CD4-positive, alpha-beta T cell (primary cell): ENCODE data around the gene NKAIN4. TPM values are rescaled to one million over a fixed set of nuclear protein-coding genes. Genes with fewer than 3 reads are reported as not detected.

ENCODE experiments used
- ATAC-seq: fragments of 200-7000 bp; cut with Tn5 transposase; one replicate; pipeline ENCODE4 v1.10.0; 2022; ENCODE audit warnings: mild to moderate bottlenecking; ENCODE audit not compliant: poor library complexity
- CTCF ChIA-PET: fragments of 350-600 bp; sonication (Branson Sonifier 250); formaldehyde crosslinking; loops from one replicate; lab custom pipeline; 2021; ENCODE audit warnings: antibody characterized with exemption, inconsistent platforms; lab: Charles Lee
- POLR2A ChIA-PET: fragments of 350-600 bp; sonication (Branson Sonifier 250); formaldehyde crosslinking; loops from one replicate; lab custom pipeline; 2021; ENCODE audit warnings: antibody characterized with exemption, inconsistent platforms; lab: Charles Lee
- DNase-seq, 14 experiments: peaks; one replicate each; pipeline ENCODE4 v3.0.0-alpha.2; 2013 to 2020; ENCODE audit warnings: mixed read lengths in 2 of 14
- H3K27ac ChIP-seq, 2 donors: one replicate each; pipeline versions ENCODE4 v1.5.1 to v1.7.0; 2013; ENCODE audit warnings: low read length in 2 of 2, low read depth in 1 of 2, mild to moderate bottlenecking in 1 of 2
- H3K27me3 ChIP-seq, 2 experiments: 1 replicate in 1 of 2; 2 replicates in 1 of 2; pipeline versions ENCODE4 v1.6.1 to v1.7.0; 2013; ENCODE audit warnings: low read length in 2 of 2, control low read depth in 1 of 2, mild to moderate bottlenecking in 1 of 2, moderate library complexity in 1 of 2; ENCODE audit not compliant: insufficient read depth in 2 of 2, control insufficient read depth in 1 of 2
- H3K36me3 ChIP-seq: one replicate; pipeline ENCODE4 v1.6.1; 2013; ENCODE audit warnings: low read length, control low read depth; ENCODE audit not compliant: insufficient read depth
- H3K4me1 ChIP-seq: one replicate; pipeline ENCODE4 v1.6.1; 2013; ENCODE audit warnings: low read length, control low read depth; ENCODE audit not compliant: insufficient read depth
- H3K4me3 ChIP-seq: one replicate; pipeline ENCODE4 v1.5.1; 2013; ENCODE audit warnings: mild to moderate bottlenecking, low read length, moderate library complexity
- H3K9me3 ChIP-seq, 2 experiments: 1 replicate in 1 of 2; 2 replicates in 1 of 2; pipeline versions ENCODE4 v1.6.1 to v1.7.0; 2013; ENCODE audit warnings: low read length in 2 of 2, mild to moderate bottlenecking in 2 of 2, control low read depth in 1 of 2, moderate library complexity in 1 of 2; ENCODE audit not compliant: control insufficient read depth in 1 of 2, insufficient read depth in 1 of 2
- H3K27ac Mint-ChIP-seq: one replicate; pipeline ENCODE4 v1.8.0; 2020; ENCODE audit warnings: mixed read lengths
- H3K27me3 Mint-ChIP-seq: one replicate; pipeline ENCODE4 v1.8.0; 2021; ENCODE audit warnings: mixed read lengths
- H3K36me3 Mint-ChIP-seq: one replicate; pipeline ENCODE4 v1.8.0; 2021; ENCODE audit warnings: low read depth, mixed read lengths
- H3K4me1 Mint-ChIP-seq: one replicate; pipeline ENCODE4 v1.8.0; 2021; ENCODE audit warnings: low read depth, mixed read lengths
- H3K4me3 Mint-ChIP-seq: one replicate; pipeline ENCODE4 v1.8.0; 2020; ENCODE audit warnings: mild to moderate bottlenecking, mixed read lengths
- H3K9me3 Mint-ChIP-seq: one replicate; pipeline ENCODE4 v1.8.0; 2020; ENCODE audit warnings: mixed read lengths
- CTCF ChIP-seq: fragments of 200-600 bp; IDR thresholded peaks from one replicate; pipeline ENCODE4 v1.8.0; 2022; ENCODE audit warnings: antibody characterized with exemption, mild to moderate bottlenecking
- intact Hi-C, 2 experiments: fragments of 100-400 bp; cut with DNase I in 1 of 2; cut with micrococcal nuclease in 1 of 2; formaldehyde crosslinking; loops; one replicate each; pipeline versions ENCODE4 v1.15.1 to v1.9.0; 2023 to 2025; cut with DNase I, micrococcal nuclease
- total RNA-seq, 174 experiments: library from RNA in 2 of 174; stranded (reverse) in 2 of 174; gene quantifications; one replicate each; pipeline ENCODE4 v1.2.3 and lab custom pipeline; 2021 to 2026

NKAIN4 gene
- total RNA-seq, 2 experiments from 2014 or later = not detected

GRCh38 chr20:63205896-63206295 lies 48.4 kb downstream of the NKAIN4 start:
- no peak overlapping the region for H3K27ac Mint-ChIP-seq
- peaks cover 41% of the 10 kb centered on the region for H3K4me1 Mint-ChIP-seq
- POLR2A ChIA-PET = no interaction called here

GRCh38 chr20:63204362-63204761 lies 49.9 kb downstream of the NKAIN4 start:
- Histone ChIP-seq H3K9me3 (no peaks in the 10 kb centered on the region), H3K27me3 (no peaks in the 10 kb centered on the region), H3K27ac (no peak overlapping the region), H3K4me3 (no peak overlapping the region), H3K4me1 (peaks cover 25% of the 10 kb centered on the region), H3K36me3 (peaks cover 85% of the 10 kb centered on the region)
- Mint-ChIP-seq H3K27ac (no peak overlapping the region), H3K4me1 (peaks cover 36% of the 10 kb centered on the region), H3K36me3 (peaks cover 92% of the 10 kb centered on the region), H3K27me3 (no peaks in the 10 kb centered on the region), H3K9me3 (no peaks in the 10 kb centered on the region), H3K4me3 (no peak overlapping the region)
- POLR2A ChIA-PET = no interaction called here
- TF ChIP-seq CTCF = no peak
- CTCF ChIA-PET = no interaction called here
- ATAC-seq (no peak), DNase-seq (no peak)
- intact Hi-C loops = no loop called here

More at GRCh38 chr20:63205896-63206295, 48.4 kb downstream of the NKAIN4 start:
- peaks cover 86% of the 10 kb centered on the region for H3K36me3 ChIP-seq
- Mint-ChIP-seq H3K4me3 (peak overlapping the region; percentile 12), H3K27me3 (no peaks in the 10 kb centered on the region), H3K36me3 (peaks cover 96% of the 10 kb centered on the region), H3K9me3 (no peaks in the 10 kb centered on the region)
- intact Hi-C loops = no loop called here
- no peak for TF ChIP-seq CTCF
- CTCF ChIA-PET = no interaction called here
- H3K9me3 ChIP-seq = no peaks in the 10 kb centered on the region
- DNase-seq (no peak), ATAC-seq (no peak)
- peaks cover 23% of the 10 kb centered on the region for H3K4me1 ChIP-seq
- no peak overlapping the region for H3K4me3 ChIP-seq
- no peak overlapping the region for H3K27ac ChIP-seq
- H3K27me3 ChIP-seq = no peaks in the 10 kb centered on the region

- ChIA-PET CTCF (no interaction called here), POLR2A (no interaction called here)
Observed at GRCh38 chr20:63202811-63203526, 51.3 kb downstream of the NKAIN4 start.

More at GRCh38 chr20:63202811-63203526, 51.3 kb downstream of the NKAIN4 start:
- DNase-seq = no peak
- TF ChIP-seq CTCF = no peak
- Mint-ChIP-seq H3K27ac (no peak overlapping the region), H3K4me3 (no peak overlapping the region), H3K9me3 (no peaks in the 10 kb centered on the region), H3K27me3 (no peaks in the 10 kb centered on the region), H3K4me1 (peaks cover 39% of the 10 kb centered on the region), H3K36me3 (peaks cover 89% of the 10 kb centered on the region)
- H3K36me3 ChIP-seq = peaks cover 82% of the 10 kb centered on the region
- H3K9me3 ChIP-seq = no peaks in the 10 kb centered on the region
- peaks cover 20% of the 10 kb centered on the region for H3K4me1 ChIP-seq
- no peak overlapping the region for H3K4me3 ChIP-seq
- ATAC-seq = no peak
- intact Hi-C loops = no loop called here
- no peaks in the 10 kb centered on the region for H3K27me3 ChIP-seq
- no peak overlapping the region for H3K27ac ChIP-seq
